Smooth muscle cell (in vitro differentiated cells): Measurements from ENCODE around the gene EPB41L1. TPM values are rescaled to one million over a fixed set of nuclear protein-coding genes. Genes with fewer than 3 reads are reported as not detected.

ENCODE experiments used
- DNase-seq: peaks from one replicate; lab custom pipeline; 2025; ENCODE audit not compliant: unreplicated experiment; lab: John Stamatoyannopoulos, UW
- H2AFZ ChIP-seq: fragments of 200-600 bp; sonication (generic); 2 replicates; pipeline ENCODE4 v1.6.0; 2016; ENCODE audit warnings: antibody characterized with exemption, low read depth, mild to moderate bottlenecking
- H3F3A ChIP-seq: fragments of 200-600 bp; sonication (generic); 2 replicates; pipeline ENCODE4 v1.6.0; 2017; ENCODE audit warnings: antibody characterized with exemption, low read depth
- H3K27ac ChIP-seq: fragments of 200-600 bp; sonication (generic); 2 replicates; pipeline ENCODE4 v1.5.1; 2016; ENCODE audit warnings: low read depth, mild to moderate bottlenecking
- H3K27me3 ChIP-seq: fragments of 200-600 bp; sonication (generic); 2 replicates; pipeline ENCODE4 v1.6.1; 2016; ENCODE audit warnings: low read depth, mild to moderate bottlenecking
- H3K36me3 ChIP-seq: fragments of 200-600 bp; sonication (generic); 2 replicates; pipeline ENCODE4 v1.5.1; 2016; ENCODE audit warnings: low read depth
- H3K4me1 ChIP-seq: fragments of 200-600 bp; sonication (generic); 2 replicates; pipeline ENCODE4 v1.5.1; 2016; ENCODE audit warnings: low read depth
- H3K4me2 ChIP-seq: fragments of 200-600 bp; sonication (generic); 2 replicates; pipeline ENCODE4 v1.6.0; 2016; ENCODE audit warnings: mild to moderate bottlenecking
- H3K4me3 ChIP-seq: fragments of 200-600 bp; sonication (generic); 2 replicates; pipeline ENCODE4 v1.5.1; 2016; ENCODE audit warnings: mild to moderate bottlenecking
- H3K79me2 ChIP-seq: fragments of 200-600 bp; sonication (generic); 2 replicates; pipeline ENCODE4 v1.6.0; 2016; ENCODE audit warnings: low read depth, mild to moderate bottlenecking
- H3K9ac ChIP-seq: fragments of 200-600 bp; sonication (generic); 2 replicates; pipeline ENCODE4 v1.6.0; 2016; ENCODE audit warnings: low read depth
- H3K9me3 ChIP-seq: fragments of 200-600 bp; sonication (generic); replicated peaks from 2 replicates; pipeline ENCODE4 v1.5.1; 2016; ENCODE audit warnings: low read depth
- H4K20me1 ChIP-seq: fragments of 200-600 bp; sonication (generic); 2 replicates; pipeline ENCODE4 v1.6.0; 2016; ENCODE audit warnings: low read depth
- CTCF ChIP-seq: fragments of 200-600 bp; sonication (generic); IDR thresholded peaks from 2 replicates; pipeline ENCODE4 v1.5.1; 2017; ENCODE audit warnings: borderline replicate concordance, mild to moderate bottlenecking, antibody characterized with exemption; ENCODE audit not compliant: insufficient read depth, poor library complexity, severe bottlenecking
- WGBS: methylation state at CpG from one replicate; pipeline ENCODE4 v1.1.7; 2016; ENCODE audit warnings: low lambda C conversion rate; 5-methylcytosine and 5-hydroxymethylcytosine counted together
- polyA plus RNA-seq: library from polyadenylated mRNA; unstranded; fragments of >200 nt; fragmentation: Nextera tagmentation; extraction: Ambion mirVana; gene quantifications from 2 replicates; pipeline ENCODE4 v1.2.1, GENCODE V29; 2016
- total RNA-seq: library from RNA; depleted of rRNA; stranded (reverse); fragments of >200 nt; gene quantifications from 2 replicates; pipeline ENCODE4 v1.2.3, GENCODE V29; 2014

The EPB41L1 gene
- total and polyA plus RNA-seq, 2 experiments from 2014 or later = 14.8 to 18.0 TPM

DNA sequence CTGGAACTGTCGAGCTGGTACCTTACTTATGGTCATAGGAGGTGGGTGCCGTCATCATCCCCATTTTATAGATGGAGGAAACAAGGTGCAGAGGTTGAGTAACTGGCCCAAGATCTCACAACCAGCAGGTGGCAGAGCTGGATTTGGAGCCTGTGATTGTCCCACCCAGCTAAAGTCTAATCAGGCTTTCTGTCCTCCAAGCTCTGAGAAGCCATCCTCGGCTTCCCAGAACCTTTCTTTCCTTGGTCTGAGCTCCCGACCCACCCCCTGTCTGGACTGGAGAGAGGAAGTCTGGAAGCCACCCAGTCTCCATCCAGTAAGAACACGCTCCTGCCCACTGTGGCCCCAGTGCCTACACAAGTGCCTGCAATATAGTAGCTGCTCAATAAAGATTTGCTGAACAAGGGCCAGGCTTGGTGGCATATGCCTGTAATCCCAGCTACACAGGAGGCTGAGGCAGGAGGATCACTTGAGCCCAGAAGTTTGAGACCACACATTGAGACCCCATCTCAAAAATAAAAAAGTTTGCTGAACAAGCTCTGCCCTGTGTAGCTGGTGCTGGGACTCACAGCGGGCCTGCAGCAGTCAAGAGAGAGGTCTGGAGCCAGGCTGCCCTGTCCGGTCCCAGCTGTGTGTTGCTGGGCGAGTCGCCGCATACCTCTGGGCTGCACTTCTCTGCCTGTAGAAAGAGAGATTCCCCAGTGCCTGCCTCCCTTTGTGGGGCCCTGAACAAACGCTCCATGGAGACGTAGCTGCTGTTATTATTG is 119.1 kb downstream of the EPB41L1 start:
- H3K27me3 ChIP-seq = no peaks in the 10 kb centered on the region
- no peaks in the 10 kb centered on the region for H4K20me1 ChIP-seq
- H3F3A ChIP-seq = no peaks in the 10 kb centered on the region
- H3K4me1 ChIP-seq = no peaks in the 10 kb centered on the region
- no peaks in the 10 kb centered on the region for H3K9me3 ChIP-seq
- H3K36me3 ChIP-seq = no peaks in the 10 kb centered on the region
- H3K4me2 ChIP-seq = no peak overlapping the region
- H3K4me3 ChIP-seq = no peak overlapping the region
- DNase-seq = no peak
- H3K27ac ChIP-seq = no peak overlapping the region
- H3K9ac ChIP-seq = no peak overlapping the region
- whole genome bisulfite sequencing = 89% methylated on average over 12 of the region's 12 CpGs
- H3K79me2 ChIP-seq = no peaks in the 10 kb centered on the region
- TF ChIP-seq CTCF = no peak
- H2AFZ ChIP-seq = no peak overlapping the region

DNA sequence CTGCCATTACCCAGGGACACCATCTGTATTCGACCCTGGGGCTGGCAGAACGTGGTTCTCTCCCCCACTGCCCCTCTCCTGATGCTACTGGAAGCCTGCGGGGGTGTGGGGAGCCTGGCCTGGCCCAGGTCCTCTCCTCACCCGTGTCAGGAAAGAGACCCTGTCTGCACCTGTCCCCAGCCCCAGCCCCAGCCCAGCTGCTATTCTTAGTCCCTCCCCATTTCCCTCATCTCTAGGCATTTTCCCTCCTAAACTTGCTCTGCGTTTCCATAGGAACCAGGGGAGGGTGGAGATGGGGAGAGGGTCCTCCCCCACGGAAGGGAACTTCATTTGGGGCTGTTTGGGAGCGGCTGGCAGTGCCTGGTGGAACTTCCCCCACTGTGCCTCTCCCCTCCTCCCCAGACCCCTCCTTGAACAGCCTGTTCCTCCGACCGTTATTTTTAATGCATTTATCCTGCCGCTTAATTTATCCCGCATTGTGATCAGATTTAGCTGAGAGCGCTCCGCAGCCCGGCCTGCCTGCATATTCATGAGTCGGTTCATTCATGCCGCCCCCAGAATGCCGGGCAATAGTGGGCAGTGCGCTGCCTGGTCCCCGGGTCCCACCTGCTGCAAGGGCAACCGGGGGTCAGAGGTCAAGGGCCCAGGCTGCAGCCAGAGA is 119.8 kb downstream of the EPB41L1 start:
- H3K4me2 ChIP-seq = no peak overlapping the region
- H3K36me3 ChIP-seq = no peaks in the 10 kb centered on the region
- no peak for DNase-seq
- H3K4me1 ChIP-seq = no peaks in the 10 kb centered on the region
- 81% methylated on average over 20 of the region's 20 CpGs for WGBS
- H3K27ac ChIP-seq = no peak overlapping the region
- H3K27me3 ChIP-seq = no peaks in the 10 kb centered on the region
- H3K79me2 ChIP-seq = no peaks in the 10 kb centered on the region
- no peak overlapping the region for H3K9ac ChIP-seq
- H4K20me1 ChIP-seq = no peaks in the 10 kb centered on the region
- no peaks in the 10 kb centered on the region for H3F3A ChIP-seq
- no peak overlapping the region for H3K4me3 ChIP-seq
- H2AFZ ChIP-seq = no peak overlapping the region
- no peak for TF ChIP-seq CTCF
- no peaks in the 10 kb centered on the region for H3K9me3 ChIP-seq

GRCh38 chr20:36275011-36275410 is 120.5 kb downstream of the EPB41L1 start:
- no peaks in the 10 kb centered on the region for H3K36me3 ChIP-seq
- H3K9ac ChIP-seq = no peak overlapping the region
- no peaks in the 10 kb centered on the region for H3K79me2 ChIP-seq
- no peaks in the 10 kb centered on the region for H3F3A ChIP-seq
- no peak overlapping the region for H2AFZ ChIP-seq
- H3K27me3 ChIP-seq = no peaks in the 10 kb centered on the region
- H3K27ac ChIP-seq = no peak overlapping the region
- no peaks in the 10 kb centered on the region for H3K4me1 ChIP-seq
- no peak for TF ChIP-seq CTCF
- H3K4me3 ChIP-seq = no peak overlapping the region
- no peak overlapping the region for H3K4me2 ChIP-seq
- H4K20me1 ChIP-seq = no peaks in the 10 kb centered on the region
- H3K9me3 ChIP-seq = no peaks in the 10 kb centered on the region
- no peak for DNase-seq
- WGBS = 80% methylated on average over 5 of the region's 5 CpGs
